Left renal cortex interstitium (tissue), 4 donors: Measurements from ENCODE around the gene LRFN3. TPM values are rescaled to one million over a fixed set of nuclear protein-coding genes. Genes with fewer than 3 reads are reported as not detected.
A peak's percentile ranks its signal among the peaks of the same experiment; 100 is the strongest.
"Not testable (repeated sequence)": the region's sequence is repeated elsewhere in the genome, so short reads cannot be mapped to it uniquely, and the experiment has no call there.

ENCODE experiments used
- DNase-seq, 4 donors: peaks; one replicate each; pipeline ENCODE4 v3.0.0-alpha.2; 2013; ENCODE audit warnings: low read depth in 4 of 4, low spot score in 2 of 4, missing footprints in 1 of 4
- polyA plus RNA-seq, 4 donors: library from polyadenylated mRNA; unstranded; fragments of 120-200 nt; gene quantifications; one replicate each; pipeline ENCODE4 v1.2.1, GENCODE V29; 2013; ENCODE audit not compliant: insufficient read length in 4 of 4

The LRFN3 gene
- polyA plus RNA-seq, 4 donors: 8.6 to 19.9 (median 14.3) TPM

DNA sequence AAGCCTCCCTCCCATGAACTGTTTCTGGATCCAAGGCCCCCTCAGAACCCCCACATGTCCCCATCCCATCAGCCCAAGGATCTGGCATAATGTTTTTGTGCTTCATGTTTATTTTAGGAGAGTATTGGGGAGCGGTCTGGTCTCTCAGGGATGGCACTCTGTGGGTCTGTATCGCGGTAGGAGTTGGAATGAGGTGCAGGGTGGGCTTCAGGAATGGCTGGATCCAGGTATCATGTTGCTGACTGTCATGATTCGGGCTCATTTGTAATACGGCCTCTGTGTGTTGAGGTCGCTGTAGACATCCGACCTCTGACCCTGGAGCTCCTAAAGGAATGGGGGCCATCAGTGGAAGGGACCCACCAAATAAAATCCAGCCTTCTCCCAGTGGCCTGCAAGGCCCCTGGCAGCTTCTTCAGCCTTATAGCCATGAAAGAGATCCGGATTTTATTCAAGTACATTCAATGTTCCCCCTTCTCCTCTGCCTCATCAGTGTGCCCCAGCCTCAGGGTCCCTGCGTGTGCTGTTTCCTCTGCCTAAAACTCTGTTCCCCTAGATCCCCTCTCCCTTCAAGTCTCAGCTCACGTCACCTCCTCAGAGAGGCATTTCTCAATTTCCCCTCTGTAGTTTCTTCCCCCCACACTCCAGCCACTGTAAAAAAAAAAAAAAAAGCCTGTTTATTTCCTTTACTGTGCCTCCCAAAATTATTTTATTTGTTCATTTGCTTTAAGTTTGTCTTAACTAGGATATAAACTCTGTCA, 31.7 kb upstream of the LRFN3 start:
- no peak for DNase-seq

DNA sequence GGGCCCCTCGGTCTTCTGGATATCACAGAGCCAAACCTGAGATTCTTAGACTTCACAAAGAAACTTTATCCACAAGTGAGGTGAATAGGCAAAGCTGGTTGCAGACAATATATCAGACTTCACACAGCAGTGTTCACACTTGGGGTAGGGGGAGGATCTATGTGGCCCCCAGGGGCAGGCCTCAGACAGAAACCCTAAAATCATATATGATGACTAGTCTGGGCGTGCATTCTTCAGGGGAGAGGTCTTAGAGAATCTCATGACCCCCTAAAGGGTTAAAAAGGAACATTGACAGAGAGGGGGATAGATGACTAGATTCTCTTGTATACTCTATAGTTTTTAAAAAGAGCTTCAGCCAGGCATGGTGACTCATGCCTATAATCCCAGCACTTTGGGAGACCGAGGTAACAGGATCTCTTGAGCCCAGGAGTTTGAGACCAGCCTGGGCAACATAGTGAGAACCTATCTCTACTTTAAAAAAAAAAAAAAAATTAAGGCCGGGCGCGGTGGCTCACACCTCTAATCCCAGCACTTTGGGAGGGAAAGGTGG, 30.9 kb upstream of the LRFN3 start:
- no peak for DNase-seq

DNA sequence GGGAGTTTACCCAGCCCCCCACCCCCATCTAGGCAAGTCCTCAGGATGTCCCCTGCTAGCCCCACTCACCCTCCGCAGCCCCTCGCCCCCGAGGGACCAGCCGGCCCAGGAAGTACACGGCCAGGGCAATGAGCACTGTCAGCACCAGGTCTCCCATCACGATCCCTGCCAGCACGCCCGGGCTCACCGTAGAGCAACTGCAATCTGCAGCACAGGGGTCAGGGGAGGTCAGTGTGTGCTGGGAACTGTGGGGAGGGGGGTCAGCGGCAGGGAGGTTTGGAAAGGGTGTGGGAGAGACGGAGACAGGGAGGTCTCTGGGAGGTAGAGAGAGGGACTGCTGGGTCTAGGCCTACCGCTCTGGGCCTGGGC, 28.8 kb upstream of the LRFN3 start:
- no peak for DNase-seq

DNA sequence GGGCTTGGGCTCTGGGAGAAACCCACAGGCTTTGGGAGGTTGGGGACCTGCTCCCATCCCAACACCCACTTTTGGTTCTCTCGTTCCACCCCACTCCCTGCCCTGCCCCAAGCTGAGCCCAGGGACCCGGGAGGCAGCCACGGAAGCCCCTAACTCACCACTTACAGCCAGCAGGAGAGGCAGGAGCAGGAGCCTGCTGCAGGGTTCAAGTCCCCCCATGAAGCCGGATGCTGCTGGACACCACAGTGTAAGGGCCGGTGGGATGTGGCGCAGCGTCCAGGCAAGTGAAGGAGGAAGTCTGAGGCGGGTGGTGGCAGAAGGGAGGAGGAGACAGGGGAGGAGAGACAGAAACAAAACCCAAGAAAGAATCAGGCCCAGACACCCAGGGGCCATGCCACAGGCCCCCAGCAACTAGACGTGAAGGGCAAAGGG, 28.1 kb upstream of the LRFN3 start, which contains the start of gene TYROBP:
TSS of gene TYROBP (minus strand) at position 286 of the 432 bp plus-strand sequence. CDS start at position 219, 67 bp downstream.
- DNase-seq: no peak

DNA sequence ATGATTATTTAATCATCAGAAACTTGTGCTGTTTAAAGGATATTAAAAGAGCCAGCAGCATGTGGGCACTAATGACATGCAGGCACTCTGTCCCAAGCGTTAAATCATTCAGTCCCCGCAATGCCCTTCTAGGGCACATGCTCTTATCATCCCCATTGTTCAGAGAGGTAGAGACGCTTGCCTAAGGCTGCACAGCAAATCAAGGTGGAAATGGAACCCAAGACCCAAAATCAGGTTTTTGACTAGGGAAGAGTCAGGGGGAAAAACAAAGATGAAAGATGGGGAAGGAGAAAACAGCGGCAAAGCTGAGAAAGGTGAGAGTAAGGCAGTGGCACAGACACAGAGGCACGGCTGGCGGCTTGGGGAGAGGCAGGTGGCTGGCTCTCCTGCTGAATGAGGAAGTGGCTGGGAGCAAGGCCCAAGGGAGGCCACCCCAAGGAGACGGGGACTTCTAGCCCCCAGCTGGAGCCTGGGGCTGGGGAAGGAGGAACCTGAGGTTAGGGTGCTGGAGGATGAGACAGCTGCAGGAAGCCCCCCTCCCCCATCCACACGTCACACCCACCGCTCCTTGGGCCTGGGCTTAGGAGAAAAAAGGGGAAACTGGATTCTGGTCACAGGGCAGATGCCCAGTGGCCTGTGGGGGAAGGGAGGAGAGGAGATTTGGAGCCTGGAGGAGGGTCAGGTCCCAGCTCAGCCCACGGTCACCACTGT, 27.0 kb upstream of the LRFN3 start:
- DNase-seq: no peak

DNA sequence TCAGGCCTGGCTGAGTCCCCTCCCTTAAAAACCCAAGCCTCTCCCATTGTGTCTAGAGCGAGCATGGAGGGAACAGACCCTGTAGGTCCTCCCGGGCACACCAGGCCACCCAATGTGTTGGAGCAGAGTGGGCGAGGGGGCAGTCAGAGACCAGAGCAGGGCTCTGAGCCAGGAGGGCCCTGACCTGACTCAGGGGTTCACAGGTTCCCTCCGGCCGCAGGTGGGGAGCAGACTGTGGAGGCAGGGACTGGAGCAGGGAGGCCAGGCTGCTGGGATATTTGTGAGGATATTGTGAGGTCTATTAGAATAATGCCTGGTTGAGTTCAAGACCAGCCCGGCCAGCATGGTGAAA, 26.5 kb upstream of the LRFN3 start:
- DNase-seq: no peak

DNA sequence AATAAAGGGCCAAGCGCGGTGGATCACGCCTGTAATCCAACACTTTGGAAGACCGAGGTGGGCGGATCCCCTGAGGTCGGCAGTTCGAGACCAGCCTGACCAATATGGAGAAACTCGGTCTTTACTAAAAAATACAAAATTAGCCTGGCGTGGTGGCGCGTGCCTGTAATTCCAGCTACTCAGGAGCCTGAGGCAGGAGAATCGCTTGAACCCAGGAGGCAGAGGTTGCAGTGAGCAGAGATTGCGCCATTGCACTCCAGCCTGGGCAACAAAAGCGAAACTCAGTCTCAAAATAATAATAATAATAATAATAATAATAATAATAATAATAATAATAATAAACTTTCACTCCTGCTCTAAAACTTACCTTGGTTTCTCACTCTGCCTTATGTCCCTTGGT, 25.8 kb upstream of the LRFN3 start:
- not testable (repeated sequence) for DNase-seq

DNA sequence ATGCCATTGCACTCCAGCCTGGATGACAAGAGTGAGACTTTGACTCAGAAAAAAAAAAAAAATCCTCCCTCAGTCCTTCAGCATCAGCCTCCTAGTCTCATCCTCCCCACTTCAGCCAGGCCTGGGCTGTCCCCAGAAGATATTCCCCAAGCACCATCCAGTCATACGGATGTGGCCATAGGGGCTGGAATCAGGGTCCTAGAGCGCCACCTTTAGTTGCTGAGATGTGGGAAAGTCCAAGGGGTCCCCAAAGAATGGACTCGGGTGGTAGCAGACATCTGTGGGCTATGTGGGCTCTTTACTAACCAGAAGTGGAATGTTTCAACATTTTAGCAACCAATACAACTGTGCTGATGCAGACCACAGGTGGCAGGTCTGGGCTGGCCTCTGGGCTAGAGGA, 25.0 kb upstream of the LRFN3 start:
- DNase-seq: no peak

DNA sequence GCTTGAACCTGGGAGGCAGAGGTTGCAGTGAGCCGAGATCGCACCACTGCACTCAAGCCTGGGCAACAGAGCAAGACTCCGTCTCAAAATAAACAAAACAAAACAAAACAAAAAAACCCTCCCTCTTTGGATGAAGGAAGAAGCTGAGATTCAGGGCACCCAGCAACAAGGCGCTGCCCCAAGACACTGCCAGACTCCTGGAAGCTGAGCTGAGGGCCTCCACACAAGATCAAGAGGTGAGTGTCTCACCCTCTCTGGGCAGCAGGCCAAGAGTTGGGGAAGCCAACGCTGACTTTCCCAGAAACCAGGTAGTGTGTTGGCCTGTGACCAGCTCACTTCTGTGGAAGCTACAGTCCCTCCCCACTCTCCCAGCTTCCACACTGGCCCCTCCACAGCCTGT, 24.4 kb upstream of the LRFN3 start:
- no peak for DNase-seq

DNA sequence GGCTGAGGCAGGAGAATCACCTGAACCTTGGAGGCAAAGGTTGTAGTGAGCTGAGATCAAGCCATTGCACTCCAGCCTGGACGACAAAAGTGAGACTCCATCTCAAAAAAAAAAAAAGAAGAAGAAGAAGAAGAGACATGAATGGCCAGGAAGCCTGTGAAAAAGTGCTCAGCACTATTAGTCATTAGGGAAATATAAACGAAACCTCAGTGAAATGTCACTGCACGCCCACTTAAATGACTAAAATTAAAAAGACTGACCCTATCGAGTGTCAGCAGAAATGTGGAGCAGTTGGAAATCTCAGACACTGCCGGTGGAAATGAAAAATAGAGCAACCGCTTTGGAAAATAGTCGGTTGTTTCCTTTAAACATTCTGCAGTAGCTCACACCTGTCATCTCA, 22.6 kb upstream of the LRFN3 start:
- no peak for DNase-seq

DNA sequence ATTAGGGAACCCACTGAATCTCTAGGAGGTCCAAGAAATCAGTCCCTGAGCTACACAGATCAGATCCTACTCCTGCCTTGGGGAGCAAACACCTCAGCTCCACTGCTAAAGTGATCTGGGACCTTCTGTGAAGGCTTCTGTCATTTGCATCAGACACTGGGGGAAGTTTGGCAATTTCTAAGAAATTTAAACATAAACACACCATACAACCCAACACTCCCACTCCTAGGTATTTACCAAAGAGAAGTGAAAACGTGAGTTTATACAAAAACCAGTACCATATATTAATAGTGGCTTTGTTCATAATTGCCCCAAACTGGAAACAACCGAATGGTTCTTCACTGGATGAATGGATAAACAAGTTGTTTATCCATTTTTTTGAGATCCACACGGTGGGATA, 20.7 kb upstream of the LRFN3 start:
- DNase-seq: no peak

DNA sequence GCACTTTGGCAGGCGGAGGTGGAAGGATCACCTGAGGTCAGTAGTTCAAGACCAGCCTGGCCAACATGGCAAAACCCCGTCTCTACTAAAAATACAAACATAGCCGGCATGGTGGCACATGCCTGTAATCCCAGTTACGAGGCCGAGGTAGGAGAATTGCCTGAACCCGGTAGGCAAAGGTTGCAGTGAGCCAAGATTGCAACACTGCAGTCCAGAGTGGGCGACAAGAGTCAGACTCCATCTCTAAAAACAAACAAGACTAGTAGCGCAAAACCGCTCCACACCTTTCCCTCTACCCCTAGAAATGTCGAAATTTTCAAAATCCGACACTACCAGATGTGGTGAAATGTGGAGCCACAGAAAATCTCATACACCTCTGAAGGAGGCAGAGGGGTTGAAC, 16.9 kb upstream of the LRFN3 start:
- DNase-seq: no peak

DNA sequence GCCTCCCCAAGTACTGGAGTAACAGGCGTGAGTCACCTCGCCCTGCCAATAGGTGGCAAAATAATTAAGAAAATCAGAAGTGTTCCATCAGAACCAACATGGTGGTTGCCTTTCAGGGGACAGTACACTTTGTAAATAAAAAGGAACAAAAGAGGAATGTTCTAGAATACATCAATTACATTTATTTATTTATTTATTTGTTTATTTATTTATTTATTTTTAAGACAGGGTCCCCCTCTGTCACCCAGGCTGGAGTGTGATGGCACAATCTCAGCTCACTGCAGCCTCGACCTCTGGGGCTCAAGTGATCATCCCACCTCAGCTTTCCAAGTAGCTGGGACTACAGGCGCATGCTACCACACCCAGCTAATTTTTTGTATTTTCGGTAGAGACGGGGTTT, 15.2 kb upstream of the LRFN3 start:
- no peak for DNase-seq

DNA sequence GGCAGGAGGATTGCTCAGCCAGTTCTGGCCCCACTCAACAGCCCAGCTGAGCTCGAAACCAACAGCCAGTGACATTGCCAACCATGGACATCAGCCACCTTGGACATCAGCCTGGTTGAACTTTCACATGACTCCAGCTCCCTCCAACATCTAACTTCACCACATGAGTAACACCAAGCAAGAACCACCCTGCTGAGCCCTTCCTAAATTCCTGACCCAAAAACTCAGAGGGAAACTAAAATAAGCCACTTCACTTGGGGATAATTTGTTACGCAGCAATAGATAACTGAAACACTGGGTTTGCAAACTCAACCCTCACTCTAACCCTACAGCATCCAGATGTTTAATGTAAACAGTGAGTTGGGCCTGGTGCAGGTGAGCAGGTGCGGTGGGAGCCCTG, 10.7 kb upstream of the LRFN3 start:
- no peak for DNase-seq

DNA sequence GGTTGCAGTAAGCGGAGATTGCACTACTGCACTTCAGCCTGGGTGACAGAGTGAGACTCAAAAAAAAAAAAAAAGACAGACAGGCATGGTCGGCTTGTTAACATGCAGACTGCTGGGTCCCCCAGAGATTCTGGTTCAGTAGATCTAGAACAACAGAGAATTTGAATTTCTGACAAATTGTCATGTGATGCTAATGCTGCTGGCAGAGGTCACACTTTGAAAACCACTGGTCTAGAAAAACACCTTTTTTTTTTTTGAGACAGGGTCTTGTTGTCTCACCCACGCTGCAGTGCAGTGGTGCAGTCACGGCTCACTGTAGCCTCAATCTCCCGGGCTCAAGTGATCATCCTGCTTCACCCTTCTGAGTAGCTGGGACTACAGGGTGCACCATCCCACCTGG, 7.7 kb upstream of the LRFN3 start:
- no peak for DNase-seq

DNA sequence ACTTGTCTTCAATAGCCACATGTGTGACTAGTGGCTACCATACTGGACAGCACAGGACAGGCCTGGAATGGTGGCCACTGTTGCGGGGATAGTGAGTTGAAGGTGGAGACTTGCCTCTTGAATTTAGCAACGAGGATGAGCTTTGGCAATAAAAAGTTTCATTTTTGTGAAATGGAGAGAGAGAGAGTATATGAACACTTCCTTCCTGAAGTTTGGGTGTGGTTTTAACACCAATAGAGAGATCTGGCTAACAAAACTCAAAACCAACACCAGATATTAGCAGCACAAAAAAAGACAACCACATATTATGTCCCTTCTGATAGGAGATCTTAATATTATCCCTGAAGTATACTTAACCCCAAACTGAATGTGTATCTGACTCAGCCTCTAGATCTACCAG, 6.3 kb upstream of the LRFN3 start:
- DNase-seq: no peak

DNA sequence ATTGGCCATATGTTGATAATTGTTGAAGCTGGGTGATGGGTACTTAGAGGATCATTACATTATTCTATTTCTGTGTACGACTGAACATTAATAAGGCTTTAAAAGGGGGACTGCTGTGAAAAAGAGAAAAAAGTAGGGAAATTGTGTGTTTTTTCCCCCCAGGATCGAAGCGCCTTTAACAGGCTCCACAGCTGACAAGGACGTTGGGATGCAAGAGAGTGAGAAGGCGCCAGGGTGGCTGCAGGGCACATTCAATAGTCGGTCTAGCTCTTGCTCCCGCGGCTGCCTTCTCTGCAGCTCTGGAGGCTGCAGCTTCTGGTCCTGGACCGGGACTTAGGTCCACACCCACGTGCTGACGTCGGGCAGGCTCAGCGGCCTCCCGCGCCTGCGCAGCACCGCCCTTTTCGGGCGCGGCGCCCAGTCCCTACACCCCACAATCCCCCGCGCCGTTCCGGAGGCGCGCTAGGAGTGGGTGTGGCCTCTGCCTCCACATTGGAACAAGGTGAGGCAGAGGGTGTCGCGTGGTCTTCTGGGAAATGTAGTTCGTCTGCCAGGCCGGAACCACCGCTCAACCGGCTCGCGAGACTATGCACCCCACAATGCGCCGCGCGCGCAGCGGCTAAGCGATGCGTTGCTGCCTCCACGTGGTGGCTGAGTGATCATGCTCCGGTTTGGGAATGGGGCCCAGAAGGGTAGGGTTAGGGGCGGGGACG, 4.9 kb upstream of the LRFN3 start:
- DNase-seq: peak; percentile 94 to 99 (median 98)

DNA sequence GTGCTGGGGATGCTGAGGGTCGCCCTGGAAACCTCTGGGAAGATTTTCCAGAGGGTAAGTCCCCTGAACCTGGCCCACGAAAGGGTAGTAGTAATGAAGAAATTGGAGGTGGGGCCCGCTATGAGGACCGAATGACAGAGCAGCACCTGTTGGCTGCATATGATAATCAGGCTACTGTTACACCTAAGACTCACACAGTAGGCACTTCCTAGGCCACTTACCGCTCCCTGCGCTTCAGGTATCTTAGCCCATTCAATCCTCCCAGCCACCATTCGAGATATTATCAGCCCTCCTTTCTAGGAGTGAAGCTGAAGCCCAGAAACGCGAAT, 4.3 kb upstream of the LRFN3 start:
- DNase-seq: no peak

DNA sequence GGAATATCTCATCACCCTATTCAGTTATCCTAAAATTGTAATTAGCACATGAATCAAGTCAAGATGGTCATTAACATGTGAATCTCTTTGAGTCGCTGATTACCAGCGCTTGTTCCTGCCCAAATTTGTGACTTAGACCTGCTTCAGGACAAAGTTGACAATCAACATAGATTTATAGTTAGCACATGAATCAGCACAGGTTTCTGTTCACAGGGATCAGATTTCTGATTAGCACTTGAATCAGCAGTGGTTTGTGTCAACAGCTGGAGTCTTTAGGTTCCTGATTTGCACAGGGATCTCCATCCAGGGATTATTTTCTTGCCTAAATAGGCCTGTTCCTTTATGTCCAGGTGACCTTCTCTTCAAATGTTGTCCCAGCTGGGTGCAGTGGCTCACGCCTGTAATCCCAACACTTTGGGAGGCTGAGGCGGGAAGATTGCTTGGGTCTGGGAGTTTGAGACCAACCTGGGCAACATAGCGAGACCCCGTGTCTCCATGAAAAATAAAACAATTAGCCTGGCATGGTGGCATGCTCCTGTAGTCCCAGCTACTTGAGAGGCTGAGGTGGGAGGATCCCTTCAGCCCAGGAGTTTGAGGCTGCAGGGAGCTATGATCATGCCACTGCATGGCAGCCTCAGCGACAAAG, 3.8 kb upstream of the LRFN3 start:
- no peak for DNase-seq

DNA sequence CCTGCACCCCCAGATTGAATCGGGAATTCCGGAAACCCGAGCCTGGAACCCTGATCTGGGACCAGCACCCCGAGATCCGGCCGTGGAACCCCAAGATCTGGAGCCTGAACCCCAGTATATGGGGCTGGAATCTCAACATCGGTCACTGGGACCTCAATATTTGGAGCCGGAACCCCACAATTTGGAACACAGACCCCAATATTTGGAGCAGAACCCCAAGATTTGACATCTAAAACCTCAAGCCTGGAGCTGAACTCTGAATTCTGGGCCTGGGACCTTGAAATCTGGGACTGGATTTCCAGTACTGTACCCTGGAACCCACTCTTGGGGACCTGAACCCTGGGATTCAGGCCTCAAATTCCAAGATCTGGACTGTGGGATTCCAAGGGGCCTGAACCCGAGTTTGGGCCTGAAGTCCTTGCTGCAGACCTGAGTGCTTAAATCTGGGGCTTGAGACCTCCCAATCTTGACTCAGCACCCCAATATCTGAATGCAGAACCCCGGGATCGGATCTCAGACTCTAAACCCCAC, 629 bp downstream of the LRFN3 start:
- DNase-seq: no peak
